ENCODE results near the gene ADM2. TPM values are rescaled to one million over a fixed set of nuclear protein-coding genes. Genes with fewer than 3 reads are reported as not detected.
A peak's percentile ranks its signal among the peaks of the same experiment; 100 is the strongest.

The ADM2 gene
- total RNA-seq, 2 donors from 2014 or later, result 4.0 to 4.2 TPM

DNA sequence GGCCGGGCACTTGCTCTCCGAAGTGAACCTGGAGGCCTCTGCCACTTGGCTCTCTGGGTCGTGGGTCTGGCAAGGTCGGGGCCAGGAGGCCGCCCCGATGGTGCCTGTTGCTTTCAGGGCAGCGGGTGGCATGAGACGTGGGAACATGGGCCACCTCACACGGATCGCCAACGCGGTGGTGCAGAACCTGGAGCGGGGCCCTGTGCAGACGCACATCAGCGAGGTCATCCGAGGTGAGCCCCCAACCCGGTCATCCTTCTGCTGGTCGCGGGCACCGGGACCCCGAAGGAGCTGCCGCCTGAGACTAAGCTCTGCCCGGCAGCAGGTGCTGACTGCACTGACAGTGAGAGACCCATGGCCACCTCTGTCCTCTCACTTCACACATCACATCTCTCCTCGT, 46.5 kb upstream of the ADM2 start:
- no peaks in the 10 kb centered on the region for H3K9me3 Mint-ChIP-seq
- no peaks in the 10 kb centered on the region for H3K27me3 ChIP-seq (ENCODE audit: control insufficient read depth, insufficient read depth, low read length, poor library complexity, severe bottlenecking)
- H3K4me3 Mint-ChIP-seq, result no peak overlapping the region
- no peak for DNase-seq
- no peak overlapping the region for H3K9ac ChIP-seq (ENCODE audit: extremely low read depth, low read length, poor library complexity, severe bottlenecking)
- H3K9me3 ChIP-seq (ENCODE audit: control insufficient read depth, low read length), result no peaks in the 10 kb centered on the region
- H3K36me3 Mint-ChIP-seq (ENCODE audit: low read depth), result peaks cover 33% of the 10 kb centered on the region
- H3K27ac ChIP-seq (ENCODE audit: low read depth, low read length), result no peak overlapping the region
- no peaks in the 10 kb centered on the region for H3K27me3 Mint-ChIP-seq (ENCODE audit: insufficient read depth)
- H3K4me3 ChIP-seq (ENCODE audit: low read length), result no peak overlapping the region
- 95 to 96% methylated on average over 19 to 24 of the region's 24 CpGs for WGBS, 2 experiments (ENCODE audit: insufficient coverage in 1 of 2, insufficient read length in 1 of 2)
- no peak overlapping the region for H3K27ac Mint-ChIP-seq
- H3K4me1 Mint-ChIP-seq, result no peaks in the 10 kb centered on the region
- no peaks in the 10 kb centered on the region for H3K4me1 ChIP-seq (ENCODE audit: control insufficient read depth, insufficient read depth, low read length)
- peaks cover 28% of the 10 kb centered on the region for H3K36me3 ChIP-seq (ENCODE audit: control insufficient read depth, insufficient read depth, low read length)
- no peak for TF ChIP-seq CTCF (conservative IDR thresholded peaks at IDR 0.05)

- no peaks in the 10 kb centered on the region for H3K9me3 ChIP-seq (ENCODE audit: control insufficient read depth, low read length)
Observed at GRCh38 chr22:50435291-50436014, 45.9 kb upstream of the ADM2 start.

DNA sequence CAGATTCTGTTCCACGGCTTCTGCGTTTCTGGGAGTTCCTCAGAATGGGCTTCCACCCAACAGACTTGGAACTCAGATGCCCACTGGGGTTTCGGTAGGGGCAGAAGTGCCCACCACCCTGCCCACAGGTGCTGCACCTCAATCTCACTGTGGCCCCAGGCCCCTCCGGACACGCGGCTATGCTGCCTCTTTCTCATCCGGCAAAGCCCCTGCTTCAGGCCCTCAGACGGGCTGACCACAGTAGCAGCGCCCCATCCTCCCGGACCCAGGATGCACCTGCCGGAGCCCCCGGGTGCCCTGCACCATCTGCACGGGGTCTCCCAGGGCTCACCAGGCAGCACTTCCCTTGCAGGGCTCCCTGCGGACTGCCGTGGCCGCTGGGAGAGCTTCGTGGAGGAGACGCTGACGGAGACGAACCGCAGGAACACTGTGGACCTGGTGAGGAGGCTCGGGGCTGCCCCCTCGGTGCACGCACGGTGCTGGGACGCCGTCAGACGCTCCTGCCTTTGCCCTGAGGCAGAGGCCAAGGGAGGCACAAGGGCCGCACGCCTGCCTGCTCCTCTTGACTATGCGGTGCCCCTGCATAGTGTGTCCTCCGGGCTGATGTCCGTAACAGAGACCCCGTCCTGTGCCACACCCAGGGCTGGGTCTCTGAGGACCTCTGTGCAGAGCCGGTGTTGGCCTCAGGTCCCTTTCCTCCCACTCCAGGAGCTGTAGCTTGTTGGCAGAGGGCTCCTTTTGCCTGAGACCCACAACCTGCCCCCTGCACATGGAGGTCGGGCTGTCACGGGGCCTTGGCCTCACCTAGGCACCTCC, 45.1 kb upstream of the ADM2 start:
- Histone ChIP-seq H3K36me3 (ENCODE audit: control insufficient read depth, insufficient read depth, low read length) (peaks cover 17% of the 10 kb centered on the region), H3K4me3 (ENCODE audit: low read length) (no peak overlapping the region), H3K4me1 (ENCODE audit: control insufficient read depth, insufficient read depth, low read length) (no peaks in the 10 kb centered on the region), H3K27me3 (ENCODE audit: control insufficient read depth, insufficient read depth, low read length, poor library complexity, severe bottlenecking) (no peaks in the 10 kb centered on the region), H3K27ac (ENCODE audit: low read depth, low read length) (no peak overlapping the region), H3K9ac (ENCODE audit: extremely low read depth, low read length, poor library complexity, severe bottlenecking) (no peak overlapping the region), H3K9me3 (ENCODE audit: control insufficient read depth, low read length) (no peaks in the 10 kb centered on the region)
- Mint-ChIP-seq H3K4me1 (no peaks in the 10 kb centered on the region), H3K36me3 (ENCODE audit: low read depth) (peaks cover 24% of the 10 kb centered on the region), H3K9me3 (no peaks in the 10 kb centered on the region), H3K27ac (no peak overlapping the region), H3K27me3 (ENCODE audit: insufficient read depth) (no peaks in the 10 kb centered on the region), H3K4me3 (no peak overlapping the region)
- no peak for TF ChIP-seq CTCF (conservative IDR thresholded peaks at IDR 0.05)
- 94 to 97% methylated on average over 25 to 37 of the region's 37 CpGs for WGBS, 2 experiments (ENCODE audit: insufficient coverage in 1 of 2, insufficient read length in 1 of 2)
- no peak for DNase-seq

More at GRCh38 chr22:50435291-50436014, 45.9 kb upstream of the ADM2 start:
- Mint-ChIP-seq H3K27ac (no peak overlapping the region), H3K9me3 (no peaks in the 10 kb centered on the region), H3K36me3 (ENCODE audit: low read depth) (peaks cover 29% of the 10 kb centered on the region), H3K4me1 (no peaks in the 10 kb centered on the region), H3K27me3 (ENCODE audit: insufficient read depth) (no peaks in the 10 kb centered on the region), H3K4me3 (no peak overlapping the region)
- DNase-seq, result peak; percentile 42
- Histone ChIP-seq H3K36me3 (ENCODE audit: control insufficient read depth, insufficient read depth, low read length) (peaks cover 22% of the 10 kb centered on the region), H3K27me3 (ENCODE audit: control insufficient read depth, insufficient read depth, low read length, poor library complexity, severe bottlenecking) (no peaks in the 10 kb centered on the region), H3K4me3 (ENCODE audit: low read length) (no peak overlapping the region), H3K27ac (ENCODE audit: low read depth, low read length) (no peak overlapping the region), H3K9ac (ENCODE audit: extremely low read depth, low read length, poor library complexity, severe bottlenecking) (no peak overlapping the region), H3K4me1 (ENCODE audit: control insufficient read depth, insufficient read depth, low read length) (no peaks in the 10 kb centered on the region)
- 95 to 99% methylated on average over 12 to 20 of the region's 20 CpGs for WGBS, 2 experiments (ENCODE audit: insufficient coverage in 1 of 2, insufficient read length in 1 of 2)
- TF ChIP-seq CTCF (conservative IDR thresholded peaks at IDR 0.05), result no peak

Data from endodermal cell (in vitro differentiated cells).